ENCODE data around the gene PGC.

PGC gene

GRCh38 chr6:41714556-41715273 lies 32.5 kb downstream of the PGC start:
- H3K4me3 Mint-ChIP-seq, result no peak overlapping the region
- H3K9me3 Mint-ChIP-seq, result no peaks in the 10 kb centered on the region
- peaks cover 39% of the 10 kb centered on the region for H3K36me3 Mint-ChIP-seq (ENCODE audit: low read depth)
- intact Hi-C loops (cut with micrococcal nuclease), result no loop called here
- H3K27me3 Mint-ChIP-seq, result no peaks in the 10 kb centered on the region
- peaks cover 81% of the 10 kb centered on the region for H3K4me1 Mint-ChIP-seq (ENCODE audit: low read depth)
- H3K27ac Mint-ChIP-seq, result peak overlapping the region; percentile 23

- no peak overlapping the region for H3K4me3 Mint-ChIP-seq
- no peaks in the 10 kb centered on the region for H3K9me3 Mint-ChIP-seq
- H3K36me3 Mint-ChIP-seq (ENCODE audit: low read depth), result peaks cover 46% of the 10 kb centered on the region
- H3K27me3 Mint-ChIP-seq, result no peaks in the 10 kb centered on the region
- H3K27ac Mint-ChIP-seq, result peak overlapping the region; percentile 23
- intact Hi-C loops (cut with micrococcal nuclease), result no loop called here
- H3K4me1 Mint-ChIP-seq (ENCODE audit: low read depth), result peaks cover 81% of the 10 kb centered on the region
These were observed 33.4 kb downstream of the PGC start for GRCh38 chr6:41713650-41714291.

- peaks cover 81% of the 10 kb centered on the region for H3K4me1 Mint-ChIP-seq (ENCODE audit: low read depth)
- H3K36me3 Mint-ChIP-seq (ENCODE audit: low read depth), result peaks cover 46% of the 10 kb centered on the region
- H3K27ac Mint-ChIP-seq, result peak overlapping the region; percentile 23
- no peaks in the 10 kb centered on the region for H3K27me3 Mint-ChIP-seq
- no peaks in the 10 kb centered on the region for H3K9me3 Mint-ChIP-seq
- intact Hi-C loops (cut with micrococcal nuclease), result no loop called here
- H3K4me3 Mint-ChIP-seq, result no peak overlapping the region
These were observed 34.0 kb downstream of the PGC start for GRCh38 chr6:41713159-41713649.

DNA sequence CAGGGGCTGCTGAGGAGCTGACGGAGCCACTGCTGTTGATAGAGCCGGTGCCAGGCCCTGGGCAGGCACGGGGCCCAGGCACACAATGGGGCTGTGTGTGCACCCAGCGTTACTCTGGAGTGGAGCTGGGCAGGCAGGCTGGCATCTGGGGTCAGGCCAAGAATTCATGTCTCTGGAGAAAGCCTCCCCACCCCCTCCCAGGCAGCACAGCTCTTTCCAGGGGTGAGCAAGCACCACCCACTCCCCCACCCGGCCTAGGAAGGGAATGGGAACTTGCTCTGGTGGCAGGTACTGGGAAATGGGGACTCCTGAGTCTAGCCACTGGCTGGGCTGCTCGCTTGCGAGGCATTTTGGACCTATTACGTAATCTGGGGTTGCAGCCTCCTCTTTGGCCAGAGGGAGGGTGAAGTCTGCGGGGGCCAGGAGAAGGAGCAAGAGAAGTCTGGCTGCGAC lies 34.5 kb downstream of the PGC start:
- Mint-ChIP-seq H3K4me3 (no peak overlapping the region), H3K9me3 (no peaks in the 10 kb centered on the region), H3K4me1 (ENCODE audit: low read depth) (peaks cover 85% of the 10 kb centered on the region), H3K27ac (peak overlapping the region; percentile 23), H3K27me3 (no peaks in the 10 kb centered on the region), H3K36me3 (ENCODE audit: low read depth) (peaks cover 46% of the 10 kb centered on the region)
- intact Hi-C loops (cut with micrococcal nuclease), result no loop called here

GRCh38 chr6:41711323-41712038 lies 35.7 kb downstream of the PGC start:
- Mint-ChIP-seq H3K27me3 (no peaks in the 10 kb centered on the region), H3K4me3 (no peak overlapping the region), H3K4me1 (ENCODE audit: low read depth) (peaks cover 85% of the 10 kb centered on the region), H3K9me3 (no peaks in the 10 kb centered on the region), H3K27ac (no peak overlapping the region), H3K36me3 (ENCODE audit: low read depth) (peaks cover 41% of the 10 kb centered on the region)
- intact Hi-C loops (cut with micrococcal nuclease), result no loop called here

DNA sequence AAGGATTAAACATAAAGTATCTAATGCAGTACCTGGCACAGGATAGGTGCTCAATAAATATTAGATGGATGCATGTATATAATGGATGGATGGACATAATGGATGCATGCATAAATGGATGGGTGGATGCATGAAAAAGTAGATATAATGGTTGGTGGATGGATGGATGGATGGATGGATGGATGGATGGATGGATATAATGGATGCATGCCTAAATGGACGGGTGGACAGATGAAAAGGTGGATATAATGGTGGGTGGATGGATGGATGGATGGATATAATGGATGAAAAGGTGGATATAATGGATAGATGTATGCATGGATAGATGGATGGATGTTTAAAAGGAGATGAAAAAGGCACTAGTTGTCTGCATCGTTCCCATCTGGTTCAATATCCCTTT lies 37.8 kb downstream of the PGC start:
- no peak overlapping the region for H3K27ac Mint-ChIP-seq
- intact Hi-C loops (cut with micrococcal nuclease), result no loop called here
- H3K4me3 Mint-ChIP-seq, result no peak overlapping the region
- no peaks in the 10 kb centered on the region for H3K27me3 Mint-ChIP-seq
- H3K4me1 Mint-ChIP-seq (ENCODE audit: low read depth), result peaks cover 87% of the 10 kb centered on the region
- no peaks in the 10 kb centered on the region for H3K9me3 Mint-ChIP-seq
- H3K36me3 Mint-ChIP-seq (ENCODE audit: low read depth), result peaks cover 43% of the 10 kb centered on the region

DNA sequence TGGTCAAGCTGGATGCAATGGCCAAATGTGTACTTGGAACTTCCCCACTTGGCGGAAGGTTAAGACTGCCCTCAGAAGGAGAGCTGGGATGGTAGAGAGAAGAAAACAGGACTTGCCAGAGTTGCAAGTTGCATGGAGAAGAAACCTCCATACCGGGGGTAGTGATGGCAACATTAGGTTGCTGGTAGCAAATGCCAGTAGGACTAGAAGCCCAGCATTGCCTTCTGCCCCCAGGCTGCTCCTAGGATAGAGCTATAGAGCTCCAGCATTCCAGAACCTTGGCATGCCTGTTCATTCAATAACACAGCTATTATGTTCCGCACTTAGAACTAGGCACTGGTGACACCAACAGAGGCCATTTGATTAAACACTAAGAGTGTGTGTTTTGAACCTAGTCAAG lies 38.3 kb downstream of the PGC start:
- Mint-ChIP-seq H3K4me1 (ENCODE audit: low read depth) (peaks cover 87% of the 10 kb centered on the region), H3K4me3 (no peak overlapping the region), H3K27ac (peak overlapping the region; percentile 88), H3K36me3 (ENCODE audit: low read depth) (peaks cover 48% of the 10 kb centered on the region), H3K9me3 (no peaks in the 10 kb centered on the region), H3K27me3 (no peaks in the 10 kb centered on the region)
- intact Hi-C loops (cut with micrococcal nuclease), result no loop called here

- H3K27me3 Mint-ChIP-seq, result no peaks in the 10 kb centered on the region
- intact Hi-C loops (cut with micrococcal nuclease), result loop anchor here (2.0 kb wide), 1 partner anchor 71 kb away; the partner anchor contains the start of gene FRS3
- peaks cover 60% of the 10 kb centered on the region for H3K36me3 Mint-ChIP-seq (ENCODE audit: low read depth)
- peak overlapping the region; percentile 53 for H3K4me3 Mint-ChIP-seq
- no peaks in the 10 kb centered on the region for H3K9me3 Mint-ChIP-seq
- peaks cover 85% of the 10 kb centered on the region for H3K4me1 Mint-ChIP-seq (ENCODE audit: low read depth)
- peak overlapping the region; percentile 88 for H3K27ac Mint-ChIP-seq
These were observed 39.5 kb downstream of the PGC start for GRCh38 chr6:41707565-41708200.

DNA sequence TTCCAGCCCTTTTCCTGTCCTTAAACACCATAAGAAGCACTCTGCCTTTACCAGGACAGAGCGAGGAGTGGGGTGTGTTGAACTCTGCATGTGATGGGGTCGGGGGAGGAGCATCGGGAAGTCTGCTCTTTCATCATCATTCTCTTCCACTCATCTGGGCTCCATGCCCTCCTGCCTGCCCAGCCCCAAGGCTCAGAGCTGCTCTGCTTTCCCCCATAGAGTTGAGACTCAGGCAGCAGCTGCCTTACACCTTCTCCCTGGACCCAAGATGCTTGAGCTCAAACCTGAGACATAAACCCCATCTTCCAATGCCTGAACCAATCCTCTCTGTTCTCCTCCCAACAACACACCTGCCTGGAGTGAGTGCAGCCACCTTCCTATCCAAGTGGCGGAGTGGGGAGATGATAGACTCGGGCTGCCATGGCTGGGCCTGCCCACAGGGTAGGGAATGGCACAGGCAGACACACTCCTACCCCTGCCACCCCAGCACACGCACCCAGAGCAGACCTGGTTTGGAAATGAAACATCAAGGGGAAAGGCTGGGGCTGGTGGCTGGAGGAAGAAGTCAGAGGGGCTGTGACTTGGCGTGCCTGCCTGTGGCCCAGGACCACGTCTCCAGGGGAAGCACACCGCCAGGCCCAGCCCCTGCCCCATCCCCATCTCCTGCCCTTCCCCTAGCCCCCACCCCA lies 40.2 kb downstream of the PGC start:
- Mint-ChIP-seq H3K27ac (peak overlapping the region; percentile 88), H3K4me1 (ENCODE audit: low read depth) (peaks cover 78% of the 10 kb centered on the region), H3K4me3 (peak overlapping the region; percentile 53), H3K36me3 (ENCODE audit: low read depth) (peaks cover 59% of the 10 kb centered on the region), H3K27me3 (no peaks in the 10 kb centered on the region), H3K9me3 (no peaks in the 10 kb centered on the region)
- intact Hi-C loops (cut with micrococcal nuclease), result loop anchor here (1.0 to 2.0 kb wide), 3 partner anchors 16 to 72 kb away; partner anchors contain the start of gene FRS3

- H3K36me3 Mint-ChIP-seq (ENCODE audit: low read depth), result peaks cover 58% of the 10 kb centered on the region
- no peaks in the 10 kb centered on the region for H3K9me3 Mint-ChIP-seq
- no peaks in the 10 kb centered on the region for H3K27me3 Mint-ChIP-seq
- peak overlapping the region; percentile 88 for H3K27ac Mint-ChIP-seq
- intact Hi-C loops (cut with micrococcal nuclease), result loop anchor here (1.0 to 2.0 kb wide), 3 partner anchors 17 to 73 kb away; partner anchors contain the start of gene FRS3
- peaks cover 81% of the 10 kb centered on the region for H3K4me1 Mint-ChIP-seq (ENCODE audit: low read depth)
- peak overlapping the region; percentile 49 for H3K4me3 Mint-ChIP-seq
These were observed 41.0 kb downstream of the PGC start for GRCh38 chr6:41705996-41706835.

- H3K4me1 Mint-ChIP-seq (ENCODE audit: low read depth), result peaks cover 85% of the 10 kb centered on the region
- intact Hi-C loops (cut with micrococcal nuclease), result no loop called here
- no peaks in the 10 kb centered on the region for H3K9me3 Mint-ChIP-seq
- peak overlapping the region; percentile 49 for H3K4me3 Mint-ChIP-seq
- no peaks in the 10 kb centered on the region for H3K27me3 Mint-ChIP-seq
- H3K36me3 Mint-ChIP-seq (ENCODE audit: low read depth), result peaks cover 55% of the 10 kb centered on the region
- peak overlapping the region; percentile 88 for H3K27ac Mint-ChIP-seq
These were observed 41.7 kb downstream of the PGC start for GRCh38 chr6:41705311-41705995.

- Mint-ChIP-seq H3K36me3 (ENCODE audit: low read depth) (peaks cover 56% of the 10 kb centered on the region), H3K9me3 (no peaks in the 10 kb centered on the region), H3K27ac (peak overlapping the region; percentile 88), H3K4me3 (no peak overlapping the region), H3K27me3 (no peaks in the 10 kb centered on the region), H3K4me1 (ENCODE audit: low read depth) (peaks cover 82% of the 10 kb centered on the region)
- intact Hi-C loops (cut with micrococcal nuclease), result no loop called here
These were observed 42.4 kb downstream of the PGC start for GRCh38 chr6:41704656-41705310.

All from dendritic cell treated with granulocyte-macrophage colony-stimulating factor and Interleukin-4, amounts not matched to agents 40 ng/mL and 50 ng/mL, for 4 days (primary cell).